VCaP (cell line): ENCODE data around the gene DYNC1LI1.
"Not testable (repeated sequence)": the region's sequence is repeated elsewhere in the genome, so short reads cannot be mapped to it uniquely, and the experiment has no call there.

ENCODE experiments used
- H3K27ac ChIP-seq: fragments of 450-650 bp; 2 replicates; pipeline ENCODE4 v1.5.1; 2017
- TF ChIP-seq, protein P1 (sequence below): fragments of 450-650 bp; conservative IDR thresholded peaks from 2 replicates; pipeline ENCODE4 v1.5.1; 2017; ENCODE audit warnings: mild to moderate bottlenecking, moderate library complexity

The DYNC1LI1 gene

DNA sequence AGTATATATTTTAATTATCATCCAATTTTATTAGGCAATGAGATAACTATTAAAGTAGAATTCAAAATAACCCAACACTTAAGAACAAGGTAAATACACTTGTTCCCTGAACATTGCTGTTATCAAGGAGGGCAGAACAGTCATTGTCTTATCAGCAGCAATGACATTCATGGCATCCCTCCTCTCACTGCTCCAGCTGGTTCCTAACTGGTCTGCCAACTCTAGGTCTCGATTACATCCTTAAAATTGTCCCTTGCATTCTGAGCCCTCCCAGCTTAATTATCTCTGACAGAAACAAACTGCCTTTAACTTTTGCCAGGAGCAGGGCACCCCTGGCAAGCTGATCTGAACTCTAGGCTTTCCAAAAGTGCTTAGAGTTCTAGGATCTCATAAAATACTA is 14.0 kb upstream of the DYNC1LI1 start:
- TF ChIP-seq, protein P1, sequence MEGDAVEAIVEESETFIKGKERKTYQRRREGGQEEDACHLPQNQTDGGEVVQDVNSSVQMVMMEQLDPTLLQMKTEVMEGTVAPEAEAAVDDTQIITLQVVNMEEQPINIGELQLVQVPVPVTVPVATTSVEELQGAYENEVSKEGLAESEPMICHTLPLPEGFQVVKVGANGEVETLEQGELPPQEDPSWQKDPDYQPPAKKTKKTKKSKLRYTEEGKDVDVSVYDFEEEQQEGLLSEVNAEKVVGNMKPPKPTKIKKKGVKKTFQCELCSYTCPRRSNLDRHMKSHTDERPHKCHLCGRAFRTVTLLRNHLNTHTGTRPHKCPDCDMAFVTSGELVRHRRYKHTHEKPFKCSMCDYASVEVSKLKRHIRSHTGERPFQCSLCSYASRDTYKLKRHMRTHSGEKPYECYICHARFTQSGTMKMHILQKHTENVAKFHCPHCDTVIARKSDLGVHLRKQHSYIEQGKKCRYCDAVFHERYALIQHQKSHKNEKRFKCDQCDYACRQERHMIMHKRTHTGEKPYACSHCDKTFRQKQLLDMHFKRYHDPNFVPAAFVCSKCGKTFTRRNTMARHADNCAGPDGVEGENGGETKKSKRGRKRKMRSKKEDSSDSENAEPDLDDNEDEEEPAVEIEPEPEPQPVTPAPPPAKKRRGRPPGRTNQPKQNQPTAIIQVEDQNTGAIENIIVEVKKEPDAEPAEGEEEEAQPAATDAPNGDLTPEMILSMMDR, result no peak
- H3K27ac ChIP-seq, result no peak overlapping the region

GRCh38 chr3:32583708-32584107 is 13.1 kb upstream of the DYNC1LI1 start:
- TF ChIP-seq, protein P1, result no peak
- no peak overlapping the region for H3K27ac ChIP-seq

DNA sequence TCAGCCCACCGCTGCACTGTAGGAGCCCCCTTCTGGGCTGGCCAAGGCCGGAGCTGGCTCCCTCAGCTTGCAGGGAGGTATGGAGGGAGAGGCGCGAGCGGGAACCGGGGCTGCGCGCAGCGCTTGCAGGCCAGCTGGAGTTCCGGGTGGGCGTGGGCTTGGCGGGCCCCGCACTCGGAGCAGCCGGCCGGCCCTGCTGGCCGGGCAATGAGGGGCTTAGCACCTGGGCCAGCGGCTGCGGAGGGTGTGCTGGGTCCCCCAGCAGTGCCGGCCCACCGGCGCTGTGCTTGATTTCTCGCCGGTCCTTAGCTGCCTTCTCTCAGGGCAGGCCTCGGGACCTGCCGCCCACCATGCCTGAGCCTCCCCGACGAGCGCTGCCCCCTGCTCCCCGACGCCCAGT is 8.0 kb upstream of the DYNC1LI1 start:
- not testable (repeated sequence) for H3K27ac ChIP-seq

DNA sequence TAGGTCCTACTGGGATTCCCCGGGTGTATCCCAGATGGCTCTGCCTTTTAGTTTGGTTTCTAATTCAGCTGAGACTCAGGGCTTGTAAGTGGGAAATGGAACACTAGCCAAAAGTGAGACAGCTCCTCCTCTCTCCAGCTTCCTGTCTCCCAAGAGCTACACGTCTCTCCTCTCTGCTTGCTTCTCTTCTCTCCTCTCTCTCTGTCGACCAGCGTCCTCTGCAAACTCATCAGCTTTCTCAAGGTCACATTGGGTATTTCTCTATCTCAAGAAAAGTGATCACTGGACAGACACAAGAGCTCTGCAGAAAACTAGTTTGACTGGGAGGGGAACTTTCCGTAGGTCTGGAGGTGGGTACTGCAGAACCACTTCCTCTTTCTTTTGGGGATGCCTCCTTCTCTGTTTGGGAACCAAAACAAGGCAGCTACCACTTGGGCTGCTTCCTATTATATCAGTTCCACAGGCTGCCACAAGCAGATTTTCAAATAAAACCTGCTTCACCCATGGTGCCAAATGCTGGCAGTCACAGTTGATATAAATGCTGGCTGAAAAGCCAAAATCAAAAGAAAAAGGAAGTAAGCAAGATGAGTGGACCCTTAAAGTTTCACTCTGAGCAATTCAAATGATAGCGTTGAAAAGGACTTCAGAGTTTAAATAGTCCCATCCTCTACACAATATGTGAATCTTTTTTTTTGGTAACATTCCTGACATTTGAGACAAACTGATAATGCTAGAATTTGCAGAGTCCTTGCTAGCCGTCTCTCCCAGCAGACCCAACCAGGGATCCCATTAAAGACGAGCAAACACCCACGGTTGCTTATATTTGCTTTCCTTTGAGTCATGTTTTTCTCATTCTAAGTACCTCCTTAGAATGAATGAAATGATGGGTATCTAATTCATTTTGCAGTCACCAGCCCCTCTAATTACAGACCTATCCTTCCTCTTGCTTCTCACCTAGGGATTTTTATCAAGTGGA is 7.2 kb upstream of the DYNC1LI1 start:
- TF ChIP-seq, protein P1, result no peak
- H3K27ac ChIP-seq, result no peak overlapping the region

DNA sequence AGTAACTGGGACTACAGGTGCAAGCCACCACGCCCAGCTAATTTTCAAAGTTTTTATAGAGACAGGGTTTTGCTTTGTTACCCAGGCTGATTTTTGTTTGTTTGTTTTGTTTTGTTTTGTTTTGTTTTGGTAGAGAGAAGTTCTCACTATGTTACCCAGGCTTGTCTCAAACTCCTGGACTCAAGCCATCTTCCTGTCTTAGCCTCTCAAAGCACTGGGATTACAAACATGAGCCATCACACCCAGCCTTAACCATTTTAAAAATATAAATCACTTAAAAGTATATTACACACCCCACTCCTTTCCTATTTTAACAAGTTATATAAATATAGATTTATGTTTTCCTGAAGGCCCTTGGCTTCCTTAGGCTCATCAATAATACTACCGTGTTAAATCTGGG is 6.5 kb upstream of the DYNC1LI1 start:
- TF ChIP-seq, protein P1, result no peak
- no peak overlapping the region for H3K27ac ChIP-seq

DNA sequence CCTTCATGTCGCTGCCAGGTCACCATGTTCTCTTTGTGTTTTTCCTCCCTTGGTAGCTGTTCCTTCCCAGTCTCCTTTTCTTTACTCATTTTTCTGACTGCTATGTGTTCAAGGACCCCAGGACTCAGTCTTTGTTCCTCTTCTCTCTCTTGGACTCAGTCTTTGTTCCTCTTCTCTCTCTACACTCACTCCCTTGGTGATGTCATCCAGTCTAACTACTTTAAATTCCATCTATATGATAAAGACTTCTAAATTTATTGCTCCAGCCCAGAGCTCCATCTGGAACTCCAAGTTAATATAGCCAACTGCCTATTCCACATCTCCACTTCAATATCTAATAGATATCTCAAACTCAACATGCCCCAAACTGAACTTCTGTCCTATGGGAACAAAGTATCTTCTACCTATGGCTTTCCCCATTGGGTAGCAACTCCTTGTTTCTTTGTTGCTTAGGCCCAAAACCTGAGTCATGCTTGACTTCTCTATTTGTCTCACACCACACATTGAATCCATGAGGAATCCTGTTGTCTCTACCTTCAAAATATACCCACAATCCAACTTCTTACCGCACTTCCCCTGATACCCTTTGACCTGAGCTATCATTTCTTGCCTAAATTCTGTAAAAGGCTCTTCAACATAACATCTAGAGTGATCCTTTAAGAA is 4.9 kb upstream of the DYNC1LI1 start:
- TF ChIP-seq, protein P1, result no peak
- H3K27ac ChIP-seq, result no peak overlapping the region

GRCh38 chr3:32571192-32571485 is 481 bp upstream of the DYNC1LI1 start:
- TF ChIP-seq, protein P1, result no peak
- peak overlapping the region; percentile 99 for H3K27ac ChIP-seq
